Measurements from ENCODE around the gene CDH4. TPM values are rescaled to one million over a fixed set of nuclear protein-coding genes. Genes with fewer than 3 reads are reported as not detected.
A peak's percentile ranks its signal among the peaks of the same experiment; 100 is the strongest.

The CDH4 gene
- total and polyA plus RNA-seq, 2 of the 4 experiments (the other 2 are of a cell fraction) = 1.6 to 3.5 TPM

DNA sequence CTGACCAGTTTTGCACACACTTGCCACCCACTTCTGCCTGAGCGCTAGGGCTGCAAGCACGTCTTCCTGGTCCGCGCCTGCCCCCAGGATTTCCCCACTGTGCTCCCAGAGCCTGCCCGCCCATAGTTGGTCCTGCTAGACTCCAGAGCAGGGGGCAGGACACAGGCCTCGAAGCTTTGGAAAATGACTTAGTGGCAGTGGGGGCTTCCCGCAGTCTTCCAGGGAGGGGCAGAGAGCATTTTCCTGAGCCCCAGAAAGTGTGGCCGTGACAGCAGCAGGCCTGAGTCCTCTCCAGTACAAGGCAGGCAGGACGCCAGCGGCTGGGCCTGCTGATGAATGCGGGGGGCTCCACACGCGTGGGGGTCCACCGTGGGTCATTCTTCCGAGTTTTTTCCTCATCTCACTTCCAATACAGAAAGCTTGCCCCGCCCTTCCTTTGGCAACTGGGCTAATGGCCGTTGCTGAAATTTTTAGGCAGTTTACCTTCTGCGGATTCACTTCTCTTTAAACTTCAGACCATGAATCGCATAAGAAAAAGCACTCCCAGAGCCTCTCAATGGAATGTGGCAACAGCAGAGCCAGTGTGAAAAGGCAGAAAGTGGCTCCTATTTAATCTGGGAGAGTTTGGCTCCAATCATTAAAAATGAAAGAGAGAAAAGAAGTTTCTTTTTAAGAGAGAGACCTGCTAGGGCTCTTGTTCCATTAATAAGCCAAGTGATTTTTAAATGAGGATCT lies 383.8 kb downstream of the CDH4 start:
- Histone ChIP-seq H3K9me3 (ENCODE audit: control insufficient read depth, insufficient read depth, low read length) (no peaks in the 10 kb centered on the region), H3K27me3 (ENCODE audit: control insufficient read depth, insufficient read depth, low read length) (no peaks in the 10 kb centered on the region), H3K23ac (ENCODE audit: low read depth, low read length) (no peak overlapping the region), H4K91ac (ENCODE audit: insufficient read depth, low read depth, low read length) (no peak overlapping the region), H3K4ac (ENCODE audit: low read depth, low read length) (no peak overlapping the region), H2BK120ac (ENCODE audit: low read depth, low read length) (no peak overlapping the region), H3K4me1 (ENCODE audit: control insufficient read depth, insufficient read depth, low read length) (no peaks in the 10 kb centered on the region), H3K79me1 (ENCODE audit: low read depth in 1 of 2, low read length in 2 of 2) (no peaks in the 10 kb centered on the region), H2BK20ac (ENCODE audit: low read depth, low read length) (no peak overlapping the region), H3K4me3 (ENCODE audit: insufficient read depth, low read depth, low read length) (no peak overlapping the region), H4K20me1 (ENCODE audit: insufficient read depth, low read length) (no peaks in the 10 kb centered on the region), H3K14ac (replicated peaks; ENCODE audit: low read depth, low read length) (no peak overlapping the region), H3K56ac (ENCODE audit: extremely low read depth, insufficient read depth, low read length) (no peak overlapping the region), H4K8ac (ENCODE audit: low read depth in 2 of 2, low read length in 2 of 2) (no peak overlapping the region), H2BK5ac (ENCODE audit: low read depth, low read length, poor library complexity, severe bottlenecking) (no peak overlapping the region), H2AK5ac (ENCODE audit: low read depth, low read length) (no peak overlapping the region), H3K4me2 (ENCODE audit: low read depth, low read length) (no peak overlapping the region), H3K9me1 (ENCODE audit: insufficient read depth, low read length) (no peaks in the 10 kb centered on the region), H3K27ac (ENCODE audit: insufficient read depth, low read length) (no peak overlapping the region), H3K9ac (ENCODE audit: low read depth, low read length) (no peak overlapping the region), H2BK15ac (ENCODE audit: low read depth, low read length) (no peak overlapping the region), H3K18ac (ENCODE audit: low read depth, low read length) (no peak overlapping the region), H3K36me3 (ENCODE audit: control insufficient read depth, insufficient read depth, low read length) (no peaks in the 10 kb centered on the region), H2AFZ (replicated peaks; ENCODE audit: low read length, poor library complexity) (no peak overlapping the region), H4K5ac (ENCODE audit: low read depth, low read length) (no peak overlapping the region), H2AK9ac (replicated peaks; ENCODE audit: low read depth, low read length, poor library complexity) (peak overlapping the region; percentile 28)
- ChIA-PET POLR2A (ENCODE audit: unreplicated experiment) (no interaction called here), CTCF (no interaction called here)
- intact Hi-C loops (cut with micrococcal nuclease) (no loop called here), in situ Hi-C loops (cut with MboI; ENCODE audit: low sequenced_read_pairs) (no loop called here), dilution Hi-C loops (cut with HindIII; ENCODE audit: low sequenced_read_pairs, unreplicated experiment) (no loop called here)
- 65% methylated on average over 8 of the region's 19 CpGs; no CpG with 5 or more reads in 1 of the 2 experiments for WGBS, 2 experiments (ENCODE audit: extremely low coverage in 2 of 2, insufficient read length in 1 of 2)
- TF ChIP-seq RCOR1 (IDR thresholded peaks at IDR 0.05; ENCODE audit: insufficient replicate concordance, low read length) = no peak
- no peak for TF ChIP-seq MAZ (IDR thresholded peaks at IDR 0.05; ENCODE audit: borderline replicate concordance, low read depth, low read length)
- no peak for TF ChIP-seq CEBPB (IDR thresholded peaks at IDR 0.05; ENCODE audit: low read depth, low read length)
- TF ChIP-seq, protein P1, sequence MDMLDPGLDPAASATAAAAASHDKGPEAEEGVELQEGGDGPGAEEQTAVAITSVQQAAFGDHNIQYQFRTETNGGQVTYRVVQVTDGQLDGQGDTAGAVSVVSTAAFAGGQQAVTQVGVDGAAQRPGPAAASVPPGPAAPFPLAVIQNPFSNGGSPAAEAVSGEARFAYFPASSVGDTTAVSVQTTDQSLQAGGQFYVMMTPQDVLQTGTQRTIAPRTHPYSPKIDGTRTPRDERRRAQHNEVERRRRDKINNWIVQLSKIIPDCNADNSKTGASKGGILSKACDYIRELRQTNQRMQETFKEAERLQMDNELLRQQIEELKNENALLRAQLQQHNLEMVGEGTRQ (IDR thresholded peaks at IDR 0.05; ENCODE audit: low read depth, low read length) = no peak
- TF ChIP-seq, protein P2, sequence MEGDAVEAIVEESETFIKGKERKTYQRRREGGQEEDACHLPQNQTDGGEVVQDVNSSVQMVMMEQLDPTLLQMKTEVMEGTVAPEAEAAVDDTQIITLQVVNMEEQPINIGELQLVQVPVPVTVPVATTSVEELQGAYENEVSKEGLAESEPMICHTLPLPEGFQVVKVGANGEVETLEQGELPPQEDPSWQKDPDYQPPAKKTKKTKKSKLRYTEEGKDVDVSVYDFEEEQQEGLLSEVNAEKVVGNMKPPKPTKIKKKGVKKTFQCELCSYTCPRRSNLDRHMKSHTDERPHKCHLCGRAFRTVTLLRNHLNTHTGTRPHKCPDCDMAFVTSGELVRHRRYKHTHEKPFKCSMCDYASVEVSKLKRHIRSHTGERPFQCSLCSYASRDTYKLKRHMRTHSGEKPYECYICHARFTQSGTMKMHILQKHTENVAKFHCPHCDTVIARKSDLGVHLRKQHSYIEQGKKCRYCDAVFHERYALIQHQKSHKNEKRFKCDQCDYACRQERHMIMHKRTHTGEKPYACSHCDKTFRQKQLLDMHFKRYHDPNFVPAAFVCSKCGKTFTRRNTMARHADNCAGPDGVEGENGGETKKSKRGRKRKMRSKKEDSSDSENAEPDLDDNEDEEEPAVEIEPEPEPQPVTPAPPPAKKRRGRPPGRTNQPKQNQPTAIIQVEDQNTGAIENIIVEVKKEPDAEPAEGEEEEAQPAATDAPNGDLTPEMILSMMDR (conservative IDR thresholded peaks at IDR 0.05; ENCODE audit: low read depth, low read length) = no peak
- no peak for TF ChIP-seq MAFK (IDR thresholded peaks at IDR 0.05; ENCODE audit: low read depth, low read length)
- no peak for TF ChIP-seq NFE2L2 (IDR thresholded peaks at IDR 0.05; ENCODE audit: low read depth, low read length)
- no peak for TF ChIP-seq POLR2A (IDR thresholded peaks at IDR 0.05; ENCODE audit: low read depth, low read length)
- no peak for TF ChIP-seq CHD1 (IDR thresholded peaks at IDR 0.05; ENCODE audit: low read depth, low read length)
- TF ChIP-seq BHLHE40 (IDR thresholded peaks at IDR 0.05; ENCODE audit: low read depth, low read length) = no peak
- no peak for TF ChIP-seq FOS (IDR thresholded peaks at IDR 0.05; ENCODE audit: low read depth, low read length)
- TF ChIP-seq SMC3 (IDR thresholded peaks at IDR 0.05; ENCODE audit: low read depth, low read length) = no peak
- TF ChIP-seq MXI1 (IDR thresholded peaks at IDR 0.05; ENCODE audit: borderline replicate concordance, low read depth, low read length) = no peak
- no peak for TF ChIP-seq RAD21 (IDR thresholded peaks at IDR 0.05; ENCODE audit: low read length)
- TF ChIP-seq, protein P3, sequence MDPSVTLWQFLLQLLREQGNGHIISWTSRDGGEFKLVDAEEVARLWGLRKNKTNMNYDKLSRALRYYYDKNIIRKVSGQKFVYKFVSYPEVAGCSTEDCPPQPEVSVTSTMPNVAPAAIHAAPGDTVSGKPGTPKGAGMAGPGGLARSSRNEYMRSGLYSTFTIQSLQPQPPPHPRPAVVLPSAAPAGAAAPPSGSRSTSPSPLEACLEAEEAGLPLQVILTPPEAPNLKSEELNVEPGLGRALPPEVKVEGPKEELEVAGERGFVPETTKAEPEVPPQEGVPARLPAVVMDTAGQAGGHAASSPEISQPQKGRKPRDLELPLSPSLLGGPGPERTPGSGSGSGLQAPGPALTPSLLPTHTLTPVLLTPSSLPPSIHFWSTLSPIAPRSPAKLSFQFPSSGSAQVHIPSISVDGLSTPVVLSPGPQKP (IDR thresholded peaks at IDR 0.05; ENCODE audit: borderline replicate concordance, low read depth, low read length) = no peak
- BruUV-seq (replicated peaks) = no TSS peak
- no peak for DNase-seq
- ATAC-seq (ENCODE audit: low read depth) = no peak

All from IMR-90 (cell line).